HEK293 (cell line): Measurements from ENCODE around the gene ZNF335.

Source experiments
- REPIN1 ChIP-seq: fragments of 450-650 bp; formaldehyde crosslinking; IDR thresholded peaks from 2 replicates; pipeline ENCODE4 v1.5.1; 2017; ENCODE audit warnings: missing biosample characterization, missing genetic modification characterization, low read depth
- ZNF138 ChIP-seq: fragments of 450-650 bp; formaldehyde crosslinking; IDR thresholded peaks from 2 replicates; pipeline ENCODE4 v1.5.1; 2016; ENCODE audit warnings: missing biosample characterization, missing genetic modification characterization, borderline replicate concordance
- ZNF184 ChIP-seq: fragments of 450-650 bp; IDR thresholded peaks from 2 replicates; pipeline ENCODE4 v1.5.1; 2018; ENCODE audit warnings: missing biosample characterization, mild to moderate bottlenecking, missing genetic modification characterization
- ZNF292 ChIP-seq: fragments of 450-650 bp; formaldehyde crosslinking; IDR thresholded peaks from 2 replicates; pipeline ENCODE4 v1.5.1; 2016; ENCODE audit warnings: low read depth, missing biosample characterization, missing genetic modification characterization, borderline replicate concordance
- ZNF37A ChIP-seq: fragments of 450-650 bp; IDR thresholded peaks from 2 replicates; pipeline ENCODE4 v1.5.1; 2018; ENCODE audit warnings: missing biosample characterization, missing genetic modification characterization
- TF ChIP-seq, protein P1 (sequence below): IDR thresholded peaks from 2 replicates; pipeline ENCODE4 v1.6.1; 2011; ENCODE audit warnings: mild to moderate bottlenecking, low read depth, low read length, borderline replicate concordance
- TF ChIP-seq, protein P2 (sequence below): fragments of 450-650 bp; formaldehyde crosslinking; IDR thresholded peaks from 2 replicates; pipeline ENCODE4 v1.5.1; 2016; ENCODE audit warnings: missing biosample characterization, missing genetic modification characterization

DNA sequence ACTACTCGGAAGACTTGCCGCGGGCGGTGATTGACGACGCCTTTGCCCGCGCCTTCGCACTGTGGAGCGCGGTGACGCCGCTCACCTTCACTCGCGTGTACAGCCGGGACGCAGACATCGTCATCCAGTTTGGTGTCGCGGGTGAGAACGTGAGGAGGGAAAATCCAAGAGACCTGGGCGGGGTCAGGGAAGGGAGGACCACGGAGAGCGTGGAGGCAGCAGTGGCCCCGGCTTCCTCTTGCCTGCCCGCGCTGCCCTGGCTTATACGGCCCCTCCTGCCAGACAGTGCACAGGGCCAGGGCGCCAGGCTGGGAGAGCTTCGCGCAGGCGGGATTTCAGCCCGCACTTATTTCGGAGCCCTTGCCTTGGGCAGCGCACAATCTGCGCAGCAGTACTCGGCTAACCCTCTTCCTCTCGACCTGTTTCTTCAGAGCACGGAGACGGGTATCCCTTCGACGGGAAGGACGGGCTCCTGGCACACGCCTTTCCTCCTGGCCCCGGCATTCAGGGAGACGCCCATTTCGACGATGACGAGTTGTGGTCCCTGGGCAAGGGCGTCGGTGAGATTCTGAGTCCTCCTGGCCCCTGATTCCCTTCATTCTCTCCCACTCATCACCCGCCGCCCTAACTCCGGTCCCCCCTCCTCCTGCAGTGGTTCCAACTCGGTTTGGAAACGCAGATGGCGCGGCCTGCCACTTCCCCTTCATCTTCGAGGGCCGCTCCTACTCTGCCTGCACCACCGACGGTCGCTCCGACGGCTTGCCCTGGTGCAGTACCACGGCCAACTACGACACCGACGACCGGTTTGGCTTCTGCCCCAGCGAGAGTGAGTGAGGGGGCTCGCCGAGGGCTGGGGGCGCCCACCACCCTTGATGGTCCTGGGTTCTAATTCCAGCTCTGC, 38.7 kb upstream of the ZNF335 start:
- TF ChIP-seq, protein P1, sequence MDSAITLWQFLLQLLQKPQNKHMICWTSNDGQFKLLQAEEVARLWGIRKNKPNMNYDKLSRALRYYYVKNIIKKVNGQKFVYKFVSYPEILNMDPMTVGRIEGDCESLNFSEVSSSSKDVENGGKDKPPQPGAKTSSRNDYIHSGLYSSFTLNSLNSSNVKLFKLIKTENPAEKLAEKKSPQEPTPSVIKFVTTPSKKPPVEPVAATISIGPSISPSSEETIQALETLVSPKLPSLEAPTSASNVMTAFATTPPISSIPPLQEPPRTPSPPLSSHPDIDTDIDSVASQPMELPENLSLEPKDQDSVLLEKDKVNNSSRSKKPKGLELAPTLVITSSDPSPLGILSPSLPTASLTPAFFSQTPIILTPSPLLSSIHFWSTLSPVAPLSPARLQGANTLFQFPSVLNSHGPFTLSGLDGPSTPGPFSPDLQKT = no peak
- TF ChIP-seq ZNF37A (tag by site-specific recombination) (no peak), ZNF184 (tag by site-specific recombination) (no peak), ZNF138 (tag by site-specific recombination) (no peak), REPIN1 (no peak), ZNF292 (tag by site-specific recombination) (no peak)
- TF ChIP-seq, protein P2, sequence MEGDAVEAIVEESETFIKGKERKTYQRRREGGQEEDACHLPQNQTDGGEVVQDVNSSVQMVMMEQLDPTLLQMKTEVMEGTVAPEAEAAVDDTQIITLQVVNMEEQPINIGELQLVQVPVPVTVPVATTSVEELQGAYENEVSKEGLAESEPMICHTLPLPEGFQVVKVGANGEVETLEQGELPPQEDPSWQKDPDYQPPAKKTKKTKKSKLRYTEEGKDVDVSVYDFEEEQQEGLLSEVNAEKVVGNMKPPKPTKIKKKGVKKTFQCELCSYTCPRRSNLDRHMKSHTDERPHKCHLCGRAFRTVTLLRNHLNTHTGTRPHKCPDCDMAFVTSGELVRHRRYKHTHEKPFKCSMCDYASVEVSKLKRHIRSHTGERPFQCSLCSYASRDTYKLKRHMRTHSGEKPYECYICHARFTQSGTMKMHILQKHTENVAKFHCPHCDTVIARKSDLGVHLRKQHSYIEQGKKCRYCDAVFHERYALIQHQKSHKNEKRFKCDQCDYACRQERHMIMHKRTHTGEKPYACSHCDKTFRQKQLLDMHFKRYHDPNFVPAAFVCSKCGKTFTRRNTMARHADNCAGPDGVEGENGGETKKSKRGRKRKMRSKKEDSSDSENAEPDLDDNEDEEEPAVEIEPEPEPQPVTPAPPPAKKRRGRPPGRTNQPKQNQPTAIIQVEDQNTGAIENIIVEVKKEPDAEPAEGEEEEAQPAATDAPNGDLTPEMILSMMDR (tag by site-specific recombination) = no peak
